ENCODE results near the gene SLC49A4. TPM values are rescaled to one million over a fixed set of nuclear protein-coding genes. Genes with fewer than 3 reads are reported as not detected.

Gene SLC49A4
- total RNA-seq, 1 experiment from 2014 or later, result 19.8 TPM

GRCh38 chr3:122799322-122799721 is 4.5 kb downstream of the SLC49A4 start:
- H3K27me3 ChIP-seq, result no peaks in the 10 kb centered on the region
- H3K4me3 ChIP-seq, result no peak overlapping the region
- H3K4me1 ChIP-seq, result no peaks in the 10 kb centered on the region; the same call in 1 of the 2 replicates
- DNase-seq, result no peak
- H3K27ac ChIP-seq, result no peak overlapping the region
- H3K9me3 ChIP-seq (replicated peaks), result no peaks in the 10 kb centered on the region
- H3K36me3 ChIP-seq, result no peaks in the 10 kb centered on the region; the same call in 1 of the 2 replicates

- H3K27me3 ChIP-seq, result no peaks in the 10 kb centered on the region
- no peaks in the 10 kb centered on the region for H3K9me3 ChIP-seq (replicated peaks)
- no peak overlapping the region for H3K4me3 ChIP-seq
- no peaks in the 10 kb centered on the region; the same call in 1 of the 2 replicates for H3K36me3 ChIP-seq
- H3K27ac ChIP-seq, result no peak overlapping the region
- no peaks in the 10 kb centered on the region; the same call in 1 of the 2 replicates for H3K4me1 ChIP-seq
- no peak for DNase-seq
Measured at GRCh38 chr3:122800031-122800430, 5.2 kb downstream of the SLC49A4 start.

- no peaks in the 10 kb centered on the region for H3K27me3 ChIP-seq
Measured at GRCh38 chr3:122800706-122801237, 5.9 kb downstream of the SLC49A4 start.

GRCh38 chr3:122802323-122802722 is 7.5 kb downstream of the SLC49A4 start:
- no peak overlapping the region for H3K27ac ChIP-seq
- no peak overlapping the region for H3K4me3 ChIP-seq
- no peak for DNase-seq
- no peaks in the 10 kb centered on the region for H3K27me3 ChIP-seq
- no peaks in the 10 kb centered on the region for H3K4me1 ChIP-seq
- H3K9me3 ChIP-seq (replicated peaks), result no peaks in the 10 kb centered on the region
- no peaks in the 10 kb centered on the region; the same call in 1 of the 2 replicates for H3K36me3 ChIP-seq

More at GRCh38 chr3:122800706-122801237, 5.9 kb downstream of the SLC49A4 start:
- no peaks in the 10 kb centered on the region; the same call in 1 of the 2 replicates for H3K4me1 ChIP-seq
- no peaks in the 10 kb centered on the region; the same call in 1 of the 2 replicates for H3K36me3 ChIP-seq
- DNase-seq, result no peak
- no peak overlapping the region for H3K4me3 ChIP-seq
- H3K9me3 ChIP-seq (replicated peaks), result no peaks in the 10 kb centered on the region
- no peak overlapping the region for H3K27ac ChIP-seq

GRCh38 chr3:122803977-122804376 is 9.1 kb downstream of the SLC49A4 start:
- H3K27ac ChIP-seq, result no peak overlapping the region
- H3K27me3 ChIP-seq, result no peaks in the 10 kb centered on the region
- H3K4me3 ChIP-seq, result no peak overlapping the region
- no peaks in the 10 kb centered on the region; the same call in 1 of the 2 replicates for H3K36me3 ChIP-seq
- no peaks in the 10 kb centered on the region for H3K9me3 ChIP-seq (replicated peaks)
- H3K4me1 ChIP-seq, result no peaks in the 10 kb centered on the region
- DNase-seq, result no peak

- no peaks in the 10 kb centered on the region for H3K27me3 ChIP-seq
- H3K36me3 ChIP-seq, result no peaks in the 10 kb centered on the region
- DNase-seq, result peak in 1 of 2 experiments; percentile 6
- no peaks in the 10 kb centered on the region for H3K9me3 ChIP-seq (replicated peaks)
- peaks cover 6% of the 10 kb centered on the region; the same call in 1 of the 2 replicates for H3K4me1 ChIP-seq
- H3K4me3 ChIP-seq, result no peak overlapping the region
- no peak overlapping the region for H3K27ac ChIP-seq
Measured at GRCh38 chr3:122810734-122811133, 15.9 kb downstream of the SLC49A4 start.

GRCh38 chr3:122816587-122816986 is 21.7 kb downstream of the SLC49A4 start:
- no peaks in the 10 kb centered on the region for H3K27me3 ChIP-seq
- no peak for DNase-seq
- peaks cover 3% of the 10 kb centered on the region; the same call in 1 of the 2 replicates for H3K36me3 ChIP-seq
- H3K4me3 ChIP-seq, result no peak overlapping the region
- H3K4me1 ChIP-seq, result no peaks in the 10 kb centered on the region
- no peak overlapping the region for H3K27ac ChIP-seq
- H3K9me3 ChIP-seq (replicated peaks), result no peaks in the 10 kb centered on the region

GRCh38 chr3:122824465-122825381 is 29.9 kb downstream of the SLC49A4 start:
- Histone ChIP-seq H3K4me3 (no peak overlapping the region), H3K9me3 (replicated peaks) (no peaks in the 10 kb centered on the region), H3K27ac (no peak overlapping the region), H3K36me3 (peaks cover 12% of the 10 kb centered on the region; the same call in 1 of the 2 replicates), H3K27me3 (no peaks in the 10 kb centered on the region), H3K4me1 (0 out of 2 replicates have a peak, but pooled peaks cover 2% of the 10 kb centered on the region)
- DNase-seq, result no peak

- H3K9me3 ChIP-seq (replicated peaks), result no peaks in the 10 kb centered on the region
- H3K36me3 ChIP-seq, result peaks cover 9% of the 10 kb centered on the region; the same call in 1 of the 2 replicates
- H3K4me3 ChIP-seq, result no peak overlapping the region
- no peak overlapping the region for H3K27ac ChIP-seq
- no peaks in the 10 kb centered on the region for H3K27me3 ChIP-seq
- 0 out of 2 replicates have a peak, but pooled peaks cover 2% of the 10 kb centered on the region for H3K4me1 ChIP-seq
- no peak for DNase-seq
Measured at GRCh38 chr3:122825460-122825859, 30.6 kb downstream of the SLC49A4 start.

- H3K27me3 ChIP-seq, result no peaks in the 10 kb centered on the region
- no peak overlapping the region for H3K27ac ChIP-seq
- no peaks in the 10 kb centered on the region for H3K9me3 ChIP-seq (replicated peaks)
- no peak for DNase-seq
- H3K36me3 ChIP-seq, result peaks cover 9% of the 10 kb centered on the region; the same call in 1 of the 2 replicates
- 0 out of 2 replicates have a peak, but pooled peaks cover 2% of the 10 kb centered on the region for H3K4me1 ChIP-seq
- no peak overlapping the region for H3K4me3 ChIP-seq
Measured at GRCh38 chr3:122826278-122826677, 31.4 kb downstream of the SLC49A4 start.

- no peak overlapping the region for H3K27ac ChIP-seq
- no peak overlapping the region for H3K4me3 ChIP-seq
- 0 out of 2 replicates have a peak, but pooled peaks cover 2% of the 10 kb centered on the region for H3K4me1 ChIP-seq
- peaks cover 10% of the 10 kb centered on the region; the same call in 1 of the 2 replicates for H3K36me3 ChIP-seq
- no peak for DNase-seq
- H3K9me3 ChIP-seq (replicated peaks), result no peaks in the 10 kb centered on the region
- H3K27me3 ChIP-seq, result no peaks in the 10 kb centered on the region
Measured at GRCh38 chr3:122828281-122828680, 33.4 kb downstream of the SLC49A4 start.

GRCh38 chr3:122835590-122835989 is 40.7 kb downstream of the SLC49A4 start:
- Histone ChIP-seq H3K27me3 (no peaks in the 10 kb centered on the region), H3K27ac (no peak overlapping the region), H3K4me3 (no peak overlapping the region), H3K36me3 (peaks cover 4% of the 10 kb centered on the region), H3K4me1 (no peaks in the 10 kb centered on the region), H3K9me3 (replicated peaks) (no peaks in the 10 kb centered on the region; the same call in 1 of the 2 replicates)
- DNase-seq, result no peak

GRCh38 chr3:122843604-122844003 is 48.7 kb downstream of the SLC49A4 start:
- Histone ChIP-seq H3K9me3 (replicated peaks) (no peaks in the 10 kb centered on the region), H3K36me3 (no peaks in the 10 kb centered on the region), H3K4me3 (no peak overlapping the region), H3K27ac (no peak overlapping the region), H3K4me1 (no peaks in the 10 kb centered on the region), H3K27me3 (no peaks in the 10 kb centered on the region)
- no peak for DNase-seq

- Histone ChIP-seq H3K27ac (no peak overlapping the region), H3K4me3 (no peak overlapping the region), H3K36me3 (peaks cover 2% of the 10 kb centered on the region; the same call in 1 of the 2 replicates), H3K4me1 (no peaks in the 10 kb centered on the region), H3K9me3 (replicated peaks) (no peaks in the 10 kb centered on the region), H3K27me3 (no peaks in the 10 kb centered on the region)
- no peak for DNase-seq
Measured at GRCh38 chr3:122857019-122857418, 62.1 kb downstream of the SLC49A4 start.

GRCh38 chr3:122858373-122858772 is 63.5 kb downstream of the SLC49A4 start:
- no peaks in the 10 kb centered on the region for H3K4me1 ChIP-seq
- H3K4me3 ChIP-seq, result no peak overlapping the region
- peak in 1 of 2 experiments; percentile 7 for DNase-seq
- no peaks in the 10 kb centered on the region for H3K9me3 ChIP-seq (replicated peaks)
- peaks cover 2% of the 10 kb centered on the region; the same call in 1 of the 2 replicates for H3K36me3 ChIP-seq
- no peak overlapping the region for H3K27ac ChIP-seq
- H3K27me3 ChIP-seq, result no peaks in the 10 kb centered on the region

Data from SJCRH30 (cell line).